ENCODE results near the gene GREB1. TPM values are rescaled to one million over a fixed set of nuclear protein-coding genes. Genes with fewer than 3 reads are reported as not detected.
A peak's percentile ranks its signal among the peaks of the same experiment; 100 is the strongest.

GREB1 gene
- total and polyA plus RNA-seq, 2 of the 13 experiments (the other 11 are each of a cell fraction or from before 2014, with no cell fraction given) = 31.3 to 61.2 TPM

- no peak for TF ChIP-seq ZBTB14 (CRISPR knock-in tag; IDR thresholded peaks at IDR 0.05)
- TF ChIP-seq SNAPC4 (CRISPR knock-in tag; IDR thresholded peaks at IDR 0.05) = no peak
- TF ChIP-seq, protein P1, sequence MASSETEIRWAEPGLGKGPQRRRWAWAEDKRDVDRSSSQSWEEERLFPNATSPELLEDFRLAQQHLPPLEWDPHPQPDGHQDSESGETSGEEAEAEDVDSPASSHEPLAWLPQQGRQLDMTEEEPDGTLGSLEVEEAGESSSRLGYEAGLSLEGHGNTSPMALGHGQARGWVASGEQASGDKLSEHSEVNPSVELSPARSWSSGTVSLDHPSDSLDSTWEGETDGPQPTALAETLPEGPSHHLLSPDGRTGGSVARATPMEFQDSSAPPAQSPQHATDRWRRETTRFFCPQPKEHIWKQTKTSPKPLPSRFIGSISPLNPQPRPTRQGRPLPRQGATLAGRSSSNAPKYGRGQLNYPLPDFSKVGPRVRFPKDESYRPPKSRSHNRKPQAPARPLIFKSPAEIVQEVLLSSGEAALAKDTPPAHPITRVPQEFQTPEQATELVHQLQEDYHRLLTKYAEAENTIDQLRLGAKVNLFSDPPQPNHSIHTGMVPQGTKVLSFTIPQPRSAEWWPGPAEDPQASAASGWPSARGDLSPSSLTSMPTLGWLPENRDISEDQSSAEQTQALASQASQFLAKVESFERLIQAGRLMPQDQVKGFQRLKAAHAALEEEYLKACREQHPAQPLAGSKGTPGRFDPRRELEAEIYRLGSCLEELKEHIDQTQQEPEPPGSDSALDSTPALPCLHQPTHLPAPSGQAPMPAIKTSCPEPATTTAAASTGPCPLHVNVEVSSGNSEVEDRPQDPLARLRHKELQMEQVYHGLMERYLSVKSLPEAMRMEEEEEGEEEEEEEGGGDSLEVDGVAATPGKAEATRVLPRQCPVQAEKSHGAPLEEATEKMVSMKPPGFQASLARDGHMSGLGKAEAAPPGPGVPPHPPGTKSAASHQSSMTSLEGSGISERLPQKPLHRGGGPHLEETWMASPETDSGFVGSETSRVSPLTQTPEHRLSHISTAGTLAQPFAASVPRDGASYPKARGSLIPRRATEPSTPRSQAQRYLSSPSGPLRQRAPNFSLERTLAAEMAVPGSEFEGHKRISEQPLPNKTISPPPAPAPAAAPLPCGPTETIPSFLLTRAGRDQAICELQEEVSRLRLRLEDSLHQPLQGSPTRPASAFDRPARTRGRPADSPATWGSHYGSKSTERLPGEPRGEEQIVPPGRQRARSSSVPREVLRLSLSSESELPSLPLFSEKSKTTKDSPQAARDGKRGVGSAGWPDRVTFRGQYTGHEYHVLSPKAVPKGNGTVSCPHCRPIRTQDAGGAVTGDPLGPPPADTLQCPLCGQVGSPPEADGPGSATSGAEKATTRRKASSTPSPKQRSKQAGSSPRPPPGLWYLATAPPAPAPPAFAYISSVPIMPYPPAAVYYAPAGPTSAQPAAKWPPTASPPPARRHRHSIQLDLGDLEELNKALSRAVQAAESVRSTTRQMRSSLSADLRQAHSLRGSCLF (CRISPR knock-in tag; IDR thresholded peaks at IDR 0.05; ENCODE audit: borderline replicate concordance) = no peak
- TF ChIP-seq ZNF691 (CRISPR knock-in tag; IDR thresholded peaks at IDR 0.05; ENCODE audit: borderline replicate concordance, low read depth) = peak; percentile 89
- TF ChIP-seq ZNF777 (CRISPR knock-in tag; IDR thresholded peaks at IDR 0.05) = no peak
- TF ChIP-seq KMT2A (CRISPR knock-in tag; IDR thresholded peaks at IDR 0.05) = peak; percentile 63
- peak; percentile 62 for TF ChIP-seq MYPOP (CRISPR knock-in tag; IDR thresholded peaks at IDR 0.05)
- TF ChIP-seq ZNF136 (CRISPR knock-in tag; IDR thresholded peaks at IDR 0.05; ENCODE audit: low read depth) = peak; percentile 33; the same call in 1 of the 2 replicates
- TF ChIP-seq PRMT3 (CRISPR knock-in tag; IDR thresholded peaks at IDR 0.05; ENCODE audit: borderline replicate concordance, low read depth) = no peak
- TF ChIP-seq HNF4G (IDR thresholded peaks at IDR 0.05; ENCODE audit: borderline replicate concordance, low read depth, low read length) = peak; percentile 88
- TF ChIP-seq HNF4G (CRISPR knock-in tag; IDR thresholded peaks at IDR 0.05; ENCODE audit: borderline replicate concordance, low read depth) = peak; percentile 32; the same call in 1 of the 2 replicates
- TF ChIP-seq ZNF335 (CRISPR knock-in tag; IDR thresholded peaks at IDR 0.05) = peak; percentile 92; the same call in 1 of the 2 replicates
- no peak for TF ChIP-seq SRSF1 (optimal IDR thresholded peaks at IDR 0.05; ENCODE audit: low read depth, low read length)
- TF ChIP-seq ZNF530 (CRISPR knock-in tag; IDR thresholded peaks at IDR 0.05; ENCODE audit: low read depth) = no peak
These were observed 27.9 kb upstream of the GREB1 start (continued) for GRCh38 chr2:11505652-11506610.

Data from HepG2 (cell line).